ENCODE results near the gene FXYD4.
A peak's percentile ranks its signal among the peaks of the same experiment; 100 is the strongest.

Gene FXYD4

DNA sequence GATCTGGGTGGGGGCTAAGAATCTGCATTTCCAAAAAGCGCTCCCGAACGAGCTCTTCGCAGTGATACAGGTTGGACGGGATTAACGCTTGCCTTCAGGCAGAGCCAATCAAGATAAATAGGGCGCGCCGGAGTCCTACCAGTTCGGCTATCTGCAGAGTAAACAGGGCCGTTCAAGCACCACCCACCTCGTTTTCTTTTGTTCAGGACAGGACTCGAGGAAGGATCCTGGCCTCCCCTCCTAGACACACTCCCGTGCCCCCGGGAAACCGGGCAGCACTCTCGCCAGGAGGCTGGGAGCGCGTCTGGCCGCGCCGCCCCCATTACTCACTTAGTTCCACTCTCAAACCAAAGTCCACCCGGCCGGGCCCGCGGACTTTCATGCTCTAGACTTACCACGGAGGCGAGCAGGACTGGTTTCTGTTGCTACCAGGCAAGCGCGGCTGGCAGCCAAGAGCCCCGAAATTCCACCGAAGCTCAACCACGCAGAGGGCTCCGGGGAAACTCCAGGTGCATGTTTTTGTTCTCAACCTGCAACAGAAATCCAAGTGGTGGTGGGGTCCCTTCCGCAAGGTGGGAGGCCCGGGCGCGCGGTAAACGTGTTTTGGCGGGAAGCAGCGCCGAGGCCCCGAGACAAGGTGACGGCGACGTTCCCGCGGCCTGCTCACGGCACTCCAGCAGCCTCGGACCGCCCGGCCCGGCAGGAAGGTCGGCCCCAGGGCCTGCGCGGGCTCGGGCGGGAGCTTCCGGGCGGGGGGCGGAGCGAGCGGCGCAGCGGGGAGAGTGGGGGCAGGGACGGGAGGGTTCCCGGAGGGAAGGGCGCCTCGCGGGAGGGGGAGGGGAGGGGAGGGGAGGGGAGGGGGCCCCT, 24.9 kb downstream of the FXYD4 start:
- no peak for DNase-seq (ENCODE audit: low read depth)

DNA sequence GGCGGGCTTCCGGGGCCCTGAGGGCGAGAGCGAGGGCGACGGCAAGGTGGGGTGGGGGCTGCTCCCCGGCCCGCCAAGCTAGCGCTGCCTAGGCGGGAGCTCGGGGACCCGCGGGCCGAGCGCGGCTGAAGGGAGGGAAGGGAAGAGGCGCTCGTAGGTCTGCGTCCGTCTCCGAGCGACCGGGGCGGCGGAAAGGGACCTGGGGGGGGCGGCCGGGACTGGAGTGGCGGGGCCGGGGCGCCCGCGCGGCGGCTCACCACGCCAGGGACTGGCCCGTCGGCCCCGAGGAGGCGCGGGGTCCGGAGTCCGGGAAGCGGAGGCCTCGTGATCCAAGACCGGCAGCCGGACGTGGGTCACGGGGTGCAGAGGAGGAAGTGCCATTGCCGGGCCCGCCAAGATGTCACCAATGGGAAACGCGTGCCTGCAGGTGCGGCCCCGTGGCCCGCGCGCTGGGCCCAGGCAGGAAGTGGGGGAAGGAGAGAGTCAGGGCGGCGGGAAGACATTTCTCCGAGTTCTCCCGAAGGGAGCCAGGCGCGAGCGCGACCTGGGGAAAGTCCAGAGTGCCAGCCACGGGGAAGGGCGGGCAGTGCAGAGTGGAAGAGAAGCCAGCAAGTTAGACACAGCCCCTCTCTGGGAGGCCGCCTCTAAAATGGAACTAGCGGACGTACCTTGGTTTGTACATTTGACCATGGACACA, 25.6 kb downstream of the FXYD4 start:
- DNase-seq (ENCODE audit: low read depth): no peak

GRCh38 chr10:43398939-43399319, 27.5 kb downstream of the FXYD4 start:
- DNase-seq (ENCODE audit: low read depth): no peak

GRCh38 chr10:43399320-43400310, 28.2 kb downstream of the FXYD4 start:
- DNase-seq (ENCODE audit: low read depth): peak; percentile 40

GRCh38 chr10:43401627-43402026, 30.2 kb downstream of the FXYD4 start:
- no peak for DNase-seq (ENCODE audit: low read depth)

DNA sequence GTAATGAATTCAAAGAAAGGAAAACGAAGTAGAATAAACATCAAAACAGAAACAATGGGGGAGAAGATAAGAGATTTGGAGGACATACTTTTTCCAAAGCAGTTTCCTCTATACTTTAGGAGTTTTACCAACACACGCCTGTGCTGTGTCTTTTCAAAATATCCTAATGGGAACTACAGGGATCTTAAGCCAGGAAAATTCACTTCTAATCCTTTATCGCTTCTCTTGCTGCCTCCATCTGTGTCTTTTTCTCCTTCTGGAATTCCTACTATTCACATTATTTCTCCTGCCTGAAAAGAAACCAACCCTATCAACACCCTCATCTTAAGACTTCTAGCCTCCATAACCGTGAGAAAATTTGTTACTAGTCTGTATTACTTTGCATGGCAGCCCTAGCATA, 30.7 kb downstream of the FXYD4 start:
- no peak for DNase-seq (ENCODE audit: low read depth)

GRCh38 chr10:43402880-43403452, 31.5 kb downstream of the FXYD4 start:
- DNase-seq (ENCODE audit: low read depth): no peak

DNA sequence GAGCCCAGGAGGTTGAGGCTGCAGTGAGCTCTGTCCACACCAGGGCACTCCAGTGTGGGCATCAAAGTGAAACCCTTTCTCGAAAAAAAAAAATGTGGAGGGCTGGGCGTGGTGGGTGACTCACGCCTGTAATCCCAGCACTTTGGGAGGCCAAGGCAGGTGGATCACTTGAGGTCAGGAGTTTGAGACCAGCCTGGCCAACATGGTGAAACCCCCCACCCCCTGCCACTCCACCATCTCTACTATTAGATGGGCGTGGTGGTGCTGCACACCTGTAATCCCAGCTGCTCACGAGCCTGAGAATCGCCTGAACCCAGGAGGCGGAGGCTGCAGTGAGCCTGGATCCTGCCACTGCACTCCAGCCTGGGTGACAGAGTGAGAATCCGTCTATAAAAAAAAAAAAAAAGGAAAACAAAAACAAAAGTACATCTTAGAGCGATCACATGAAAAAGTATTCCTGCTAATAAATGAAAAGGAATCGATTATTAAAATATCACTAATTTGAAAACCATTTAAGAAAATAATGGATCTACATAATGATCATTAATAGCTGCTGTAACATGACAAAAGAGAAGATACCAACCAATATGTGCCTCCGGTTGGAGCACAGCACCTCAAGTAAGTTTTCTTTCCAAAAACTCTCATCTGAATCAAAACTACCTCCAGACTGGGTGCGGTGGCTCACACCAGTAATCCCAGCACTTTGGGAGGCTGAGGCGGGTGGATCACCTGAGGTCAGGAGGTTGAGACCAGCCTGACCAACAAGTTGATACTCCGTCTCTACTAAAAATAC, 32.7 kb downstream of the FXYD4 start:
- DNase-seq (ENCODE audit: low read depth): no peak

- no peak for DNase-seq (ENCODE audit: low read depth)
Observed at GRCh38 chr10:43404704-43405084, 33.3 kb downstream of the FXYD4 start.

DNA sequence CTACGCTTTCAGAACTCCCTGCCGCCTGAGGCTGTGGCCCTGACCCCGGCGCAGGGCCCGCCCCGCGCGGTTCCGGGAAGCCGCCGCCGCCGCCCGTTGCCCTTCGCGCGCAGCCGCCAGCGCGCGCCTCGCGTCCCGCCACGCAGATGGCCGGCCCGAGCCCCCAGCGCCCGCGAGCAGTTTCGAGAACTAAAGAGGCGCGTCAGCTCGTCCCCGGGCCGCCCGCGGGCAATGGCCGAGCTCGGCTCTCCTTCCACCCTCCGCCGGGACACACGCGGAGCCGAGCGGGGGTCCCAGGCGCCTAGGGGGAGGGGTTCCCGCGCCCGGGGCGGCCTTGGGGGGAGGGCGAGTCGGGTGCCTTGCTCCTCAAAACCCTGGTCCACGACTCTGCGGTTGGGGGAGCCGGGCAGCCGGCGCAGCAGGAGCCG, 35.7 kb downstream of the FXYD4 start:
- no peak for DNase-seq (ENCODE audit: low read depth)

DNA sequence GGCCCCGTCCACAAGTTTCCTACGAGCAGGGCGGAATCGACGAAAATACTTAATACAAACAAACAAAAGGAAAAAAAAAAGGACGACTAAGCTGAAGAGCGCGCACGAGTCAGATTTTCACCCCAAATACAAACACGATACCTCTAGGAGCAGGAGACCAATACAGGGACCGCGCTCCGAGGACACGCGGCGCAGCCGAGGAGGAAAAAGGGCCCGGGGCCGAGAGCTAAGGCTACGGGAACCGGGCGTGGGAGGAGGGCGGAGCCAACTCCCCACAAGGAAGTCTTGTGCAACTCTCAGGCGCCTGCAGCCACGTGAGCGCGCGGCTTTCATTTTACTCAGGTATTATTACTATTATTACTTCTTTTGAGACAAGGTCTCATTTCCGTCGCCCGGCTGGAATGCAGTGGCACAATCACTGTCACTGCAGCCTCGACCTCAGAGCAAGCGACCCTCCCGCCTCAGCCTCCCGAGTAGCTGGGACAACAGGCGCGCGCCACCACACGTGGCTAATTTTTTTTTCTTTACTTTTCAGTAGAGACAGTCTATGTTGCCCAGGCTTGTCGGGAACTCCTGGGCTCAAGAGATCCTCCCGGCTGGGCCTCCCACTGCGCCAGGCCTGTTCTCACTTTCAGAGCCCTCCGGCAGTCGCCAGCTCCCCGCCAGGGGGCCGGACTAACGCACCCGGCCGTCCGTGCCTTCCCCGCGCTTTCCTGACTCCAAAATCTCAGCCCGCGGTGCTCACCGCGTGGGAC, 36.3 kb downstream of the FXYD4 start:
- DNase-seq (ENCODE audit: low read depth): peak; percentile 50

DNA sequence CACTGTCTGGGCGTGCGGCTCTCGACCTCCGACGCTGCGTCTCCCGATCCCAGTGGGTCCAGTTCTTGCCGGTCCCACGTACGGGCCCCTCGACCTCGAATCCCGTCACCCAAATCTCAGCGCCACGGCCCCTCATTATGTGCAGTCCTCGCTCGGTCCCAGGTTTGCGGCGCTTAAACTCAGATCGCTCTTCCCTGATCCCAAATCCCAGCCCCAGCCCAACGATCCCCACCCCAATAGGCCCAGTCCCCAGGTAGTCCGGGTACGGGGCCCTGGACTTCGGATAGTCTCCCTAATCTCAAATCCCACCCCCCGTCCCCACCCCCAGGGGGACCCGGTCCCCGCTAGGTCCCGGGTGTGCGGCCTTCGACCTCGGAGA, 36.9 kb downstream of the FXYD4 start:
- DNase-seq (ENCODE audit: low read depth): no peak

GRCh38 chr10:43408710-43409384, 37.4 kb downstream of the FXYD4 start, which contains the start of gene HNRNPF:
HNRNPF (minus strand) TSS chr10:43409186; CDS start chr10:43387884, 21,302 bp downstream.
- DNase-seq (ENCODE audit: low read depth): peak; percentile 72

GRCh38 chr10:43409385-43410109, 38.1 kb downstream of the FXYD4 start:
- DNase-seq (ENCODE audit: low read depth): no peak

- DNase-seq (ENCODE audit: low read depth): no peak
Observed at GRCh38 chr10:43410345-43410744, 38.9 kb downstream of the FXYD4 start.

- DNase-seq (ENCODE audit: low read depth): no peak
Observed at GRCh38 chr10:43411536-43411935, 40.1 kb downstream of the FXYD4 start.

DNA sequence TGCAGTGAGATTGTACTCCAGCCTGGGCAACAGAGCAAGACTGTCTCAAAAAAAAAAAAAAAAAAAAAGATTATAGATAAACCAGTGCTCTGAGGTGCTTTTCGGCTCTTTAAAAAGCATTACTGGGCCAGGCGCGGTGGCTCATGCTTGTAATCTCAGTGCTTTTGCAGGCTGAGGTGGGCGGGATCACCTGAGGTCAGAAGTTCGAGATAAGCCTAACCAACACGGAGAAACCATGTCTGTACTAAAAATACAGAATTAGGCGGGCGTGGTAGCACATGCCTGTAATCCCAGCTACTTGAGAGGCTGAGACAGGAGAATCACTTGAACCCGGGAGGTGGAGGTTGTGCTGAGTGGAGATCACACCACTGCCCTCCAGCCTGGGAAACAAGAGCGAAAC, 44.1 kb downstream of the FXYD4 start:
- DNase-seq (ENCODE audit: low read depth): no peak

DNA sequence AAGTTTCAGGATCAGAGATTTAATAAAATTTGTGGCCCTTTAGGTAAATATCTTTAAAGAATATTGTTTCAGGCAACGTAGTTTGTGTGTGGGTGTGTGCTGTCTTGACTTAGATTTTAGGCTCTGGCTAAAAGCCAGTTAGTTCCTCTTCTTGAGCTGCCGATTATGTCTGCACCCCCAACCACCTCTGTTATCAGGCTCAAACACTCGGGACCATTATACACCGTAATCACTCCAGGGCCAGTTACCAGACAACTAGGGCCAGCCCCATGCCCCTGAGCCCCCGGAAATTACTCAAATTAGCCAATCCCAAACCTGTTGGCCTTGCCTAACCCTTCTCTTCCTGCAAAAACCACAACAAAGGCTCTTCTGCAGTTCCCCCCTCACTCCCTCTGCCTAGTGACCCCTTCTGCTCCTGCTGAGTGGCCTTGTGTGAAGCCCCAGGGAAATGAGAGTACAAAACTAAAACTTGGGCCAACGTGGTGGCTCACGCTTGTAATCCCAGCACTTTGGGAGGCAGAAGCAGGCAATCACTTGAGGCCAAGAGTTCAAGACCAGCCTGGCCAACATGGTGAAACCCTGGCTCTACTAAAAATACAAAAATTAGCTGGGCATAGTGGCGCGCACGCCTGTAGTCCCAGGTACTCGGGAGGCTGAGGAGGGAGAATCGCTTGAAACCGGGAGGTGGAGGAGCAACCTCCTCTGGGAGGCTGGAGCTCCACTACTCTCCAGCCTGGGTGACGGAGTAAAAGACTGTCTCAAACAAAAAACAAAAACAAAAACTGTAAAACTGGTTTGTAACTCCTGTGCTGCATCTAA, 46.7 kb downstream of the FXYD4 start:
- DNase-seq (ENCODE audit: low read depth): no peak

Measured in non-pigmented ciliary epithelial cell (primary cell).